ENCODE results near the gene ULK3.

ULK3 gene

DNA sequence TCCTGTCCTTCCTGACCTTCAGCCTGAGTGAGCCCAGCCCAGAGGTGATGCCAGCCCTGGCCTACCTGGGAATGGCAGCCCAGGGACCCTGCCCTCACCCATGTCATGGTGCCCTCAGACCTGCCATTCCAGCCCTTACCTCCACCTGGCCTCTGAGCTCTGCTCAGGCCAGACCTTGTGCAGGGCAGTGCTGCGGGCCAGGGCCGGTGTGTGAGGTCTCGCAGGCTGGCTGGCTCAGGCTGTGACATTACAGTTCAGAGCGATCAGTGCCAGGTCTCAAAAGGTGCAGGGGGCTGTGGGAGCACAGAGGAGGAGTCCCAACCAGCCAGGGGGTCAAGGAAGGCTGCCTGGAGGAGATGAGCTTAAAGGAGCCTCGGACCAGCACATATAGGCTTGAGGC lies 22.9 kb downstream of the ULK3 start:
- DNase-seq: no peak

DNA sequence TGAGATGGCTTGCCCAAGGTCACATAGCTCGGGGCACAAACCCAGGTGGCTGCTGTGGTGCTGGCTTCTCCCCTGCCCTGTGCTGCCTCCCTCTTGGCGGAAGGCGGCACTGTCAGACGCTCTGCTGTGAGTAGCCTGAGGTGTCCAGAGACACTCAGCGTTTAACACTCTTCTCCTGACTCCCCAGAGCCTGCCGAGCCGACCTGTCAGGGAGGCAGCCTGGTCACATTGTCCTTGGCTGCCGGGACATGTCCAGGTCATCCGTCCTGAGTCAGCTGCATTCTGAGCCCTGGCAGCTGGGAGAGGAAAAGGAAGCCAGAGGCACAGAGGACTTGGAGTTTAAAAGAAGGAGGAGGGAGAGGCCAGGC lies 25.6 kb downstream of the ULK3 start:
- no peak for DNase-seq

- DNase-seq: no peak
These were observed 26.2 kb downstream of the ULK3 start for GRCh38 chr15:74816624-74817369.

GRCh38 chr15:74815961-74816360 lies 27.0 kb downstream of the ULK3 start:
- no peak for DNase-seq

- DNase-seq: no peak
These were observed 27.6 kb downstream of the ULK3 start for GRCh38 chr15:74815121-74815934.

DNA sequence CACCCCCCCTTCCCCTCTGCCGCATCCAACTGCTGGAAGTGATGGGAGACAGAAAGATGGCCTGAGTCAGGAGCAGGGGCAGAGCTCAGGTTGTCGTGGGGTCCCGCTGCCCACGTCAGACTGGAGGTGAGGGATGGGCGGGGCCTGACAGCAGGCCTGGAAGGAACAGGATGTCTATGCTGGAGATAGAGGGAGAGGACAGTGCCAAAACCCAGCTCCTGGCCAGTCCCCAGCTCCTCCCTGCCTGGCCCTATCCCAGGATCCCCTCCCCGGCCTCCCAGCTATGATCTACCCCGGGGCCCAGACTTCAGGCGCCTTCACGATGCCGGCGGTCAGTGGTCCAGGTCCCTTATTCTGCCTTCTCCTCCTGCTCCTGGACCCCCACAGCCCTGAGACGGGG lies 30.4 kb downstream of the ULK3 start, which contains the start of gene LMAN1L:
LMAN1L (plus strand) TSS at position 303 of the 400 bp plus-strand sequence; CDS start at position 323, 20 bp downstream.
- DNase-seq: no peak

GRCh38 chr15:74809956-74810355 lies 33.0 kb downstream of the ULK3 start:
- no peak for DNase-seq

GRCh38 chr15:74809242-74809641 lies 33.7 kb downstream of the ULK3 start:
- no peak for DNase-seq

- DNase-seq: no peak
These were observed 34.1 kb downstream of the ULK3 start for GRCh38 chr15:74808840-74809229.

- DNase-seq: no peak
These were observed 34.7 kb downstream of the ULK3 start for GRCh38 chr15:74808078-74808839.

GRCh38 chr15:74807282-74807681 lies 35.7 kb downstream of the ULK3 start:
- no peak for DNase-seq

GRCh38 chr15:74804935-74805334 lies 38.0 kb downstream of the ULK3 start:
- no peak for DNase-seq

- no peak for DNase-seq
These were observed 40.0 kb downstream of the ULK3 start for GRCh38 chr15:74802862-74803447.

GRCh38 chr15:74802290-74802689 lies 40.7 kb downstream of the ULK3 start:
- no peak for DNase-seq

- DNase-seq: no peak
These were observed 41.5 kb downstream of the ULK3 start for GRCh38 chr15:74801311-74801997.

DNA sequence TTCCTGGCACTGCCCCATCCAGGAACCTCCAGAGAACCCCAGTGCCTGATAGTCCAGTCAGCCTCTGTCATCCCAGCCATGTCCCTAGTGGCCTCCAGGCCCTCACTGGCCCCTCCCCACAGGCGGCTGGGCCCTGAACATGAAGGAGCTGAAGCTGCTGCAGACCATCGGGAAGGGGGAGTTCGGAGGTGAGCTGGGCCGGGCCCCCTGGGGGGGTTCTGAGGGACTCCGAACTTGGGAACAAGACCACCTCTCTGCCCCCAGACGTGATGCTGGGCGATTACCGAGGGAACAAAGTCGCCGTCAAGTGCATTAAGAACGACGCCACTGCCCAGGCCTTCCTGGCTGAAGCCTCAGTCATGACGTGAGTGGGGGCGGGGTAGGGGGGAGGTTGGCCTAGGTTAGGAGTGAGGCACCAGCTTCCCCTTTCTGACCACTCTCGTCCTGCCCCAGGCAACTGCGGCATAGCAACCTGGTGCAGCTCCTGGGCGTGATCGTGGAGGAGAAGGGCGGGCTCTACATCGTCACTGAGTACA lies 42.3 kb downstream of the ULK3 start:
- DNase-seq: no peak

DNA sequence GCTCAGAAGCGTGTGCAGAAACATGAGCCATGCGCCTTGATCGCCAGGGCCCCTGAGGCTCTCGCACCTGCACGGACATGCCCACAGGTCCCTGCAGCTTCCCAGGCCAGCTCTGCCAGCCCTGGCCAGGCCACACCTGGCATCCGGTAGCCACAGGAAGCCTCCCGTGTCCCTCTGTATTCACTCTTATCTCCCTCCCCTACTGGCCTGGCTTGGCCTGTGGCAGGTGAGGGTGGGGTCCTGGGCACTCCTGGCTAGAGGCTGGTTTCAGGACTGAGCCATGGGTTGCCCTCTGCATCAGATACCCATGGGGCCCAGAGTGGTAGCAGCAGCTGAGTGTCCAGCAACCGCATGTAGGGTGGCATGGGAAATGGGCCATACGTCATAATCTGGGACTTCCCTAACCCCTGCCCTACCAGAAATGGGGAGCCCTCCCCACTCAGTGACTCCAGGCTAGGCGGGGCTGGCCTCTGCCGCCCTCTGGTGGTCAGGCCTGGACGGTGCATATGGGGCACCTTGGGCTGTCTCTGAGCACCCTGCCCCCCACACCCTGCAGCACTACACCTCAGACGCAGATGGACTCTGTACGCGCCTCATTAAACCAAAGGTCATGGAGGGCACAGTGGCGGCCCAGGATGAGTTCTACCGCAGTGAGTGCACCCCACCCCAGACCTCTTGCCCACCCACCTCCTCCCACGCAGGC lies 42.9 kb downstream of the ULK3 start:
- DNase-seq: peak; percentile 87

DNA sequence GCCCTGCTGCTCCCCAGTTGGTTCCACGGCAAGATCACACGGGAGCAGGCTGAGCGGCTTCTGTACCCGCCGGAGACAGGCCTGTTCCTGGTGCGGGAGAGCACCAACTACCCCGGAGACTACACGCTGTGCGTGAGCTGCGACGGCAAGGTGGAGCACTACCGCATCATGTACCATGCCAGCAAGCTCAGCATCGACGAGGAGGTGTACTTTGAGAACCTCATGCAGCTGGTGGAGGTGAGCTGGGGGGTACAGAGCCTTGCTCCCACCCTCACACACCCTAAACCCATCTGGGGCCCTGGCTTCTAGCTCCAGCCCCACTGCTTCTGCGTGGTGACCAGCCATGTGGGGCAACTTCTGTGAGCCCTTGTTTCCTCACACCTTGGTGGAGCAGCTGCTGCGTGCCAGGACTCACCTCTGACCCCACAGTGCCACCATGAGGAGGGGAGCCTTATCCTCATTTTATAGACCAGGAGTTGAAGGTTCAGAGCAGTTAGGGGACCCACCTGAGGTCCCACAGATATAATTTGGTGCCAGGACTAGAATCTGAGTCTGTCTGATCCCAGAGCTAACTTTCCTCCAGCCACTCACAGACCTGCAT lies 43.6 kb downstream of the ULK3 start:
- DNase-seq: no peak

GRCh38 chr15:74798388-74799254 lies 44.3 kb downstream of the ULK3 start:
- DNase-seq: no peak

All from stimulated activated CD4-positive, alpha-beta T cell treated with anti-CD3 and anti-CD28 coated beads, Interleukin-4, amount 100 ng/mL, for 1 hour (primary cell).